Right lung (tissue), 5 donors: ENCODE results near the gene KDM4F. TPM values are rescaled to one million over a fixed set of nuclear protein-coding genes. Genes with fewer than 3 reads are reported as not detected.

Experiments
- DNase-seq, 2 donors: peaks; one replicate each; pipeline ENCODE4 v3.0.0-alpha.2; 2013
- polyA plus RNA-seq, 5 donors: library from polyadenylated mRNA; unstranded; fragments of 120-200 nt; gene quantifications; one replicate each; pipeline versions ENCODE4 v1.2.1 to v1.2.3, GENCODE V29; 2013; ENCODE audit warnings: inconsistent platforms in 1 of 5, low replicate concordance in 1 of 5; ENCODE audit not compliant: insufficient read length in 5 of 5, insufficient read depth in 1 of 5

KDM4F gene
- polyA plus RNA-seq, 5 donors = not detected

- peak; percentile 81 to 82 for DNase-seq
Observed at GRCh38 chr11:95089620-95090542, 40.7 kb downstream of the KDM4F start, which contains the start of gene ENDOD1. ENDOD1 (plus strand) TSS chr11:95089846; CDS start chr11:95089928, 82 bp downstream.

- no peak for DNase-seq
Observed at GRCh38 chr11:95091663-95092180, 42.5 kb downstream of the KDM4F start.

GRCh38 chr11:95092549-95093324 lies 43.5 kb downstream of the KDM4F start:
- DNase-seq = no peak

DNA sequence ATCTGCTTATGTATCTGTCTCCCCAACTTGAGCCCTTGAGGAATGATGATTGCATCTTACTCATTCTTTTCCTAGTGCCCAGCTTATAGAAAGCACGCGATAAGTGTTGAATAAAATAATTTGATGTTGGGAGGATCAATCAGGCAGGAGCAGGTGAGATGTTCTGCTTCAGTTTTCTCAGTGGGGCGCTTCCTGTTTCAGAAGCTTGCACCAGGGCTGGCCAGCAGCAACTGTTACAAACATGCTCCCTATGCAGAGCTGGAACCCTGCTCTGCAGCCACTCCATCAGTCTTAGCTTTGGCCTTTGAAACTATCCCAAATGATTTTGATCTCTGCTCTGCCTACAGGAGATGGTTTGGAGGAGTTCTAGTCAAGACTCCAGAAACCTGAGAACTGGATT lies 44.3 kb downstream of the KDM4F start:
- DNase-seq = no peak

DNA sequence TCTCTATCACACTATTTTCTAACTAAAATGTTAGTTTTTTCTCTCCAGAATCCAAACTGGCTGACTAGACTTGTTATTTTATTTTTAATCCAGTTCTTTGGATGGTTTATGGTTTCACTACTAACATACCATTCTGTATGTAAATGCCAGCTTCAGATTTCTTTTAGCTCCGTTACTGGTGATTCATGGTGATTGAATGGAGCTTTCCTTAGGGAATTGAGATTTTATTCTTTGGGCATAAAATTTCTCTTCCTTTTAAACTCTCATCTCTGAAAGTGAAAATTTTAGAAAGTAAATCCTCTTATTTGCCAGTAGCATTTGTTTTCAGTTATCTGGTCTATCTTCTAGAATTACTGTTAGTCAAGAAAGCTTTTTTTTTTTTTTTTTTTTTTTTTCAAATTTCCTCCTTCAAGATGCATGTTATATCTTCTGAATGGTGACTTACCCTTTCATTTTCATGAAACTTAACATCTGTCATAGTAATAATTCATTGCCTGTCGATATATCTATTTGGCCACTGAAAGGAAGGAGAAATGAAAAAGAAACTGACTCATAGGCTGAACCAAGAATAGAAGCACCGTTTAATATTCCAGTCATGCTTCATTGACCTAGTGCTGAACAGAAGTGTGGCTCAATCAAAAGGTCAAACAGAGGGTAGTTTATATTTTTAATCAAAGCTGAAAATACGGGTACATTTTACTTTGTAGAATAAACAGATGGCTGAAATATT lies 46.8 kb downstream of the KDM4F start:
- DNase-seq = no peak

DNA sequence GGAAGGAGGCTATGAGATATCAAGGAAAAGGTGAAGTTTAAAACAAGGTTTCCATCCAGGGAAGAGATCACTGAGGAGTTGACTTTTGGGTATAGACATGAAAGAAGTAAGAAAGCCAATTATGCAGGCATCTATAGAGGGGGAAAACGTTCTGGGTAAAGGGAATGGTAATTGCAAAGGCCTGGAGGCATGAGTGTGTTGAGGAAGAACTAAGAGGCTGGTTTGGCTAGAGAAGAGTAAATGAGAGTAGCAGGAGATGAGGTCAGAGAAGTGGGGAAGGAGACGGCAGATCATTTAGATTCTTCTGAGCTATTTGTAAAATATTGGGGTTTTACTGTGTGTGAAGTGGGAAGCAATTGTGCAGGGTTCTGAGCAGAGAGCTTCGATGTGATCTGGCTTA lies 48.0 kb downstream of the KDM4F start:
- no peak for DNase-seq

- DNase-seq = no peak
Observed at GRCh38 chr11:95098826-95099225, 49.6 kb downstream of the KDM4F start.

GRCh38 chr11:95100191-95100648 lies 51.0 kb downstream of the KDM4F start:
- no peak for DNase-seq

Other genes with a start within 250 kb of the KDM4F start
- 100 to 1,000 TPM; 100 to 118 (median 110) TPM for gene CWC15, start 75.9 kb upstream of the KDM4F start, polyA plus RNA-seq
- 1 to 10 TPM; 1.8 to 2.2 (median 2.0) TPM for gene KDM4D, start 75.7 kb upstream of the KDM4F start, polyA plus RNA-seq
- gene KDM4E, start 24.2 kb upstream of the KDM4F start, polyA plus RNA-seq = under 1 TPM; 0.15 to 0.40 (median 0.23) TPM
- gene SRSF8, start 17.5 kb downstream of the KDM4F start, polyA plus RNA-seq = 10 to 100 TPM; 42.7 to 52.5 (median 45.2) TPM
- 10 to 100 TPM; 22.8 to 28.5 (median 25.3) TPM for gene ENDOD1, start 40.4 kb downstream of the KDM4F start, polyA plus RNA-seq
- gene SESN3, start 181.8 kb downstream of the KDM4F start, polyA plus RNA-seq = 10 to 100 TPM; 49.9 to 85.3 (median 74.2) TPM